ENCODE measurements around the gene RGL1.

- TF ChIP-seq CTCF (conservative IDR thresholded peaks at IDR 0.05 in 1 of 2, IDR thresholded peaks at IDR 0.05 in 1 of 2; ENCODE audit: low read depth in 1 of 2, low read length in 2 of 2) (no peak), EZH2 (IDR thresholded peaks at IDR 0.05; ENCODE audit: low read length, missing control alignments) (no peak)
Observed at GRCh38 chr1:183977717-183978116, 172.8 kb downstream of the RGL1 start.
